HCT116 (cell line): ENCODE results near the gene LIPG. TPM values are rescaled to one million over a fixed set of nuclear protein-coding genes. Genes with fewer than 3 reads are reported as not detected.

Experiments
- ATAC-seq: fragments of 200-7000 bp; cut with Tn5 transposase; 2 replicates; pipeline ENCODE4 v1.9.1; 2020; ENCODE audit warnings: mild to moderate bottlenecking, moderate library complexity
- BruUV-seq: library from RNA; stranded (reverse); fragments of 400-500 nt; replicated peaks from 2 replicates; lab custom pipeline; 2021; lab: Mats Ljungman, UMichigan
- CTCF ChIA-PET: fragments of 300-600 bp; sonication (Branson Sonifier 250); formaldehyde crosslinking; loops from one replicate; lab custom pipeline; 2021; ENCODE audit warnings: antibody characterized with exemption; lab: Charles Lee
- POLR2A ChIA-PET: fragments of 300-600, 350-600 bp; sonication (Branson Sonifier 250); formaldehyde crosslinking; loops from one replicate; lab custom pipeline; 2021; ENCODE audit warnings: antibody characterized with exemption; lab: Charles Lee
- RAD21 ChIA-PET, 2 experiments: fragments of 300-600 bp; sonication (Branson Sonifier 250); formaldehyde crosslinking; loops; one replicate each; lab custom pipeline; 2023; ENCODE audit warnings: low total read pairs in 2 of 2; ENCODE audit not compliant: uncharacterized antibody in 2 of 2, unreplicated experiment in 2 of 2, low non-redundant PET in 1 of 2; lab: Charles Lee
- DNase-seq: peaks from one replicate; pipeline ENCODE4 v3.0.0-alpha.2; 2010; ENCODE audit warnings: low read depth, low spot score
- H2AFZ ChIP-seq: fragments of 200-600 bp; shearing (Covaris generic), sonication (generic); 2 replicates; pipeline ENCODE4 v1.6.1; 2017; ENCODE audit warnings: low read depth, mixed run types, mixed read lengths, antibody characterized with exemption, low read length; ENCODE audit not compliant: poor library complexity, severe bottlenecking
- H3K27ac ChIP-seq: 2 replicates; pipeline ENCODE4 v1.5.1; 2012; ENCODE audit warnings: low read depth, low read length
- H3K27me3 ChIP-seq: fragments of 200-600 bp; sonication (generic); 2 replicates; pipeline ENCODE4 v1.6.1; 2016; ENCODE audit warnings: mixed run types, low read length, mixed read lengths; ENCODE audit not compliant: insufficient read depth
- H3K36me3 ChIP-seq, 2 experiments: fragments of 200-500 bp in 1 of 2; fragments of 200-600 bp in 1 of 2; sonication (Bioruptor generic) in 1 of 2; sonication (generic) in 1 of 2; 2 replicates each; pipeline versions ENCODE4 v1.5.1 to v1.6.1; 2014 to 2016; ENCODE audit warnings: low read length in 2 of 2, inconsistent platforms in 1 of 2, mixed read lengths in 1 of 2, mixed run types in 1 of 2; ENCODE audit not compliant: insufficient read depth in 2 of 2, control insufficient read depth in 1 of 2
- H3K4me1 ChIP-seq, 2 experiments: fragments of 200-600 bp in 1 of 2; sonication (generic) in 1 of 2; 2 replicates each; pipeline versions ENCODE4 v1.5.1 to v1.6.1; 2012 to 2017; ENCODE audit warnings: low read length in 2 of 2, inconsistent platforms in 1 of 2, mild to moderate bottlenecking in 1 of 2, mixed read lengths in 1 of 2, mixed run types in 1 of 2, moderate library complexity in 1 of 2; ENCODE audit not compliant: insufficient read depth in 2 of 2, control insufficient read depth in 1 of 2
- H3K4me2 ChIP-seq: fragments of 200-600 bp; sonication (generic); 2 replicates; pipeline ENCODE4 v1.6.1; 2017; ENCODE audit warnings: mixed run types, low read length, mixed read lengths
- H3K4me3 ChIP-seq, 2 experiments: fragments of 200-600 bp in 1 of 2; sonication (generic) in 1 of 2; replicated peaks in 1 of 2; 2 replicates each; pipeline ENCODE4 v1.5.1; 2011 to 2016; ENCODE audit warnings: low read length in 2 of 2, control low read depth in 1 of 2, low read depth in 1 of 2, mild to moderate bottlenecking in 1 of 2, mixed read lengths in 1 of 2, mixed run types in 1 of 2
- H3K79me2 ChIP-seq: fragments of 200-600 bp; sonication (generic); 2 replicates; pipeline ENCODE4 v1.6.1; 2017; ENCODE audit warnings: mild to moderate bottlenecking, mixed run types, low read length, moderate library complexity, mixed read lengths; ENCODE audit not compliant: insufficient read depth
- H3K9ac ChIP-seq: fragments of 200-600 bp; sonication (generic); 2 replicates; pipeline ENCODE4 v1.6.1; 2016; ENCODE audit warnings: low read length, mixed read lengths
- H3K9me2 ChIP-seq: fragments of 200-600 bp; sonication (generic), shearing (Covaris generic); 2 replicates; pipeline ENCODE4 v1.6.1; 2017; ENCODE audit warnings: mixed run types, mild to moderate bottlenecking, moderate library complexity; ENCODE audit not compliant: insufficient read depth
- H3K9me3 ChIP-seq, 2 experiments: fragments of 200-500 bp in 1 of 2; fragments of 200-600 bp in 1 of 2; sonication (Bioruptor generic) in 1 of 2; sonication (generic) in 1 of 2; 2 replicates each; pipeline ENCODE4 v1.6.1; 2014 to 2017; ENCODE audit warnings: low read length in 2 of 2, mixed read lengths in 2 of 2, inconsistent platforms in 1 of 2, low read depth in 1 of 2, mild to moderate bottlenecking in 1 of 2, mixed run types in 1 of 2, moderate library complexity in 1 of 2; ENCODE audit not compliant: control insufficient read depth in 1 of 2, insufficient read depth in 1 of 2
- H4K20me1 ChIP-seq: fragments of 200-600 bp; sonication (generic), shearing (Covaris generic); 2 replicates; pipeline ENCODE4 v1.6.1; 2017; ENCODE audit warnings: mixed run types, mild to moderate bottlenecking, moderate library complexity; ENCODE audit not compliant: insufficient read depth
- CBX3 ChIP-seq: IDR thresholded peaks from 2 replicates; pipeline ENCODE4 v1.6.1; 2012; ENCODE audit warnings: low read depth
- CTCF ChIP-seq, 3 experiments: fragments of 200-600 bp in 1 of 3; sonication (generic) in 1 of 3; IDR thresholded peaks in 2 of 3; conservative IDR thresholded peaks in 1 of 3; 2 replicates each; pipeline ENCODE4 v1.5.1; 2012 to 2017; ENCODE audit warnings: low read depth in 2 of 3, low read length in 2 of 3, antibody characterized with exemption in 1 of 3, borderline replicate concordance in 1 of 3, control low read depth in 1 of 3, mild to moderate bottlenecking in 1 of 3, mixed read lengths in 1 of 3, mixed run types in 1 of 3, moderate library complexity in 1 of 3; ENCODE audit not compliant: insufficient read depth in 1 of 3
- EZH2phosphoT487 ChIP-seq: fragments of 200-600 bp; IDR thresholded peaks from 2 replicates; pipeline ENCODE4 v1.6.1; 2018; ENCODE audit warnings: antibody characterized with exemption, borderline replicate concordance
- JUND ChIP-seq: IDR thresholded peaks from 2 replicates; pipeline ENCODE4 v1.6.1; 2012
- POLR2AphosphoS5 ChIP-seq: IDR thresholded peaks from 2 replicates; pipeline ENCODE4 v1.6.1; 2011; ENCODE audit warnings: mild to moderate bottlenecking, low read depth, low read length, moderate library complexity
- SIN3A ChIP-seq: IDR thresholded peaks from 2 replicates; pipeline ENCODE4 v1.6.1; 2012; ENCODE audit warnings: low read depth
- SP1 ChIP-seq: IDR thresholded peaks from 2 replicates; pipeline ENCODE4 v1.6.1; 2012; ENCODE audit warnings: low read depth
- SRF ChIP-seq: IDR thresholded peaks from 2 replicates; pipeline ENCODE4 v1.6.1; 2012; ENCODE audit warnings: low read depth
- ZBTB33 ChIP-seq: IDR thresholded peaks from 2 replicates; pipeline ENCODE4 v1.6.1; 2011; ENCODE audit warnings: mild to moderate bottlenecking, low read length, moderate library complexity; ENCODE audit not compliant: insufficient replicate concordance; ENCODE audit errors: extremely low read depth
- ZFX ChIP-seq: fragments of 450-650 bp; IDR thresholded peaks from 2 replicates; pipeline ENCODE4 v1.6.1; 2017
- intact Hi-C: fragments of 100-400 bp; cut with micrococcal nuclease; formaldehyde crosslinking; loops from 2 replicates; pipeline ENCODE4 v1.10.0; 2022
- total RNA-seq: library from RNA; stranded (reverse); gene quantifications from one replicate; pipeline ENCODE4 v1.2.1, GENCODE V29; 2021; ENCODE audit not compliant: unreplicated experiment
- TF ChIP-seq, protein P1 (sequence below): IDR thresholded peaks from 2 replicates; pipeline ENCODE4 v1.6.1; 2012

Gene LIPG
- total RNA-seq, 1 experiment from 2014 or later: 2.6 TPM

- Histone ChIP-seq H3K4me3 (no peak overlapping the region), H3K9me3 (no peaks in the 10 kb centered on the region), H3K27ac (no peak overlapping the region), H3K9me2 (no peaks in the 10 kb centered on the region), H3K9ac (no peak overlapping the region), H2AFZ (no peak overlapping the region)
- CTCF ChIA-PET: no interaction called here
- intact Hi-C loops: no loop called here
- no TSS peak for BruUV-seq
- TF ChIP-seq SIN3A: no peak
- TF ChIP-seq EZH2phosphoT487: no peak
- TF ChIP-seq, protein P1, sequence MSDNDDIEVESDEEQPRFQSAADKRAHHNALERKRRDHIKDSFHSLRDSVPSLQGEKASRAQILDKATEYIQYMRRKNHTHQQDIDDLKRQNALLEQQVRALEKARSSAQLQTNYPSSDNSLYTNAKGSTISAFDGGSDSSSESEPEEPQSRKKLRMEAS: no peak
- TF ChIP-seq POLR2AphosphoS5: no peak
- no peak for TF ChIP-seq SRF
- TF ChIP-seq ZBTB33: no peak
- TF ChIP-seq CTCF (IDR thresholded peaks at IDR 0.05 in 2 of 3, conservative IDR thresholded peaks at IDR 0.05 in 1 of 3; ENCODE audit: borderline replicate concordance in 1 of 3, insufficient read depth in 1 of 3, low read depth in 2 of 3, low read length in 2 of 3): no peak
- no peak for TF ChIP-seq ZFX
- no peak for TF ChIP-seq JUND
- TF ChIP-seq CBX3: no peak
- no peak for TF ChIP-seq SP1
- TF ChIP-seq, all 23 proteins: peak for 0
- Histone ChIP-seq H3K27me3 (peaks cover 5% of the 10 kb centered on the region; the same call in 1 of the 2 replicates), H3K4me1 (no peaks in the 10 kb centered on the region; a peak in 1 of 4 replicates), H3K79me2 (no peaks in the 10 kb centered on the region), H3K4me2 (no peak overlapping the region), H4K20me1 (no peaks in the 10 kb centered on the region), H3K36me3 (no peaks in the 10 kb centered on the region)
- ATAC-seq (no peak), DNase-seq (no peak)
- ChIA-PET RAD21 (no interaction called here), POLR2A (interaction anchor here (0.6 kb wide), 1 partner anchor 760 kb away, joined by 4 read pairs; no protein-coding TSS in a partner anchor)
Observed at GRCh38 chr18:49625021-49625691, 63.3 kb downstream of the LIPG start.
